GM21381 (cell line): ENCODE measurements around the gene KIAA1671.
A peak's percentile ranks its signal among the peaks of the same experiment; 100 is the strongest.

ENCODE experiments used
- ATAC-seq: cut with Tn5 transposase; IDR thresholded peaks from one replicate; pipeline ENCODE4 v1.9.1; 2021; ENCODE audit warnings: mild to moderate bottlenecking, moderate library complexity; ENCODE audit not compliant: unreplicated experiment

KIAA1671 gene

GRCh38 chr22:24950272-24950902, 2.1 kb upstream of the KIAA1671 start:
- ATAC-seq: no peak

- ATAC-seq: peak; percentile 17
Observed at GRCh38 chr22:24952837-24953383, 394 bp downstream of the KIAA1671 start.

GRCh38 chr22:24953384-24954113, 1.0 kb downstream of the KIAA1671 start:
- ATAC-seq: no peak

GRCh38 chr22:24954114-24954463, 1.6 kb downstream of the KIAA1671 start:
- no peak for ATAC-seq

- no peak for ATAC-seq
Observed at GRCh38 chr22:24954856-24955255, 2.3 kb downstream of the KIAA1671 start.

- ATAC-seq: no peak
Observed at GRCh38 chr22:24957043-24957442, 4.5 kb downstream of the KIAA1671 start.

- no peak for ATAC-seq
Observed at GRCh38 chr22:24961217-24961844, 8.8 kb downstream of the KIAA1671 start.

GRCh38 chr22:24962094-24962493, 9.6 kb downstream of the KIAA1671 start:
- ATAC-seq: no peak

- ATAC-seq: no peak
Observed at GRCh38 chr22:24962835-24963234, 10.3 kb downstream of the KIAA1671 start.

GRCh38 chr22:24964441-24964840, 11.9 kb downstream of the KIAA1671 start:
- no peak for ATAC-seq

- no peak for ATAC-seq
Observed at GRCh38 chr22:24965822-24966626, 13.5 kb downstream of the KIAA1671 start.

- no peak for ATAC-seq
Observed at GRCh38 chr22:24968066-24968561, 15.6 kb downstream of the KIAA1671 start.

- no peak for ATAC-seq
Observed at GRCh38 chr22:24969560-24970301, 17.2 kb downstream of the KIAA1671 start.

- no peak for ATAC-seq
Observed at GRCh38 chr22:24972369-24972768, 19.9 kb downstream of the KIAA1671 start.

GRCh38 chr22:24973872-24974271, 21.4 kb downstream of the KIAA1671 start:
- no peak for ATAC-seq

GRCh38 chr22:24975125-24975640, 22.7 kb downstream of the KIAA1671 start:
- no peak for ATAC-seq

GRCh38 chr22:24975813-24976341, 23.4 kb downstream of the KIAA1671 start:
- no peak for ATAC-seq

GRCh38 chr22:24976442-24977218, 24.1 kb downstream of the KIAA1671 start:
- ATAC-seq: no peak
